Measurements from ENCODE around the gene TANGO2. TPM values are rescaled to one million over a fixed set of nuclear protein-coding genes. Genes with fewer than 3 reads are reported as not detected.

Gene TANGO2
- total and polyA plus RNA-seq, 9 of the 15 experiments (the other 6 are each of a cell fraction or from before 2014, with no cell fraction given) = 15.5 to 94.9 (median 70.1) TPM

DNA sequence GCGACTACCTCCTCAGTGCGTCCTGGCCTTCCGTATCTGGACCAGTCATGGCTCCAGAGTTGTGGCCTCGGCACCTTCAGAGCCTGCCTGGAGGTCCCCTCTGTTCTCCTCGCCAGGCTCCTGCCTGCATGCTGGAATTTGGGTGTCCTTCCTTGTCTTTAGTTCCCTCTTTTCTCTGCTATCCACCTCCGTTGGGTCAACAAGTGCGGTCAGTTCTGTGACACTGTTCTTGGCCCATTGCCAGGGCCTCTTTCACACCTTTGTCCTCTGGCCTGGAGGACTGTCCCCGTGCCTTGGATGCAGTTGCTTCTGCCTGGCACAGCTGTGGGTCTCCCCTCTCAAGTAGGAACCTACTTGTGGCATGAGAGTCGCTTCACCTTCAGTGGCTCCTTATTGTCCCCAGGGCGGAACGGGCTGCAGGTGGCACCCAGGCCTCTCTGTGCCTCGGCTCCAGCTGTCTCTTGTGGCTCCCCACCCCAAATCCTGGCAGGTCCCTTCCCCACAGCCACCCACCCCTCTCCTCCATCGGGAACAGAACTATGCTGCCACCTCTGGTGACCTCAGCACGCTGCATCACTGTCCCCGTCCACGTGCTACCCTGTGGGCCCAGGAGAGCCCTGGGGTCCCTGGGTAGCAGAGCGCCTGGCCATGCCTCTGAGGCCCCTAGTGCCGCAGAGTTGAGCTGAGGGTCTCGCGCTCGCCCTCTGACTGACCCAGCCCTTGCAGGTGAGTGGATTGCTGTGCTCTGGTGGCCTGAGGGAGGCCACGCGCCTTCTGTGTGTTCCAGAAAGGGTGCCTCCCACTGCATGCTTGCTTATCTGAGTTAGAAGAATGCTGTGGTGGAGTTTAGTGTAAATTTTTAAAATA, 63.9 kb downstream of the TANGO2 start (continued):
- TF ChIP-seq, protein P1, sequence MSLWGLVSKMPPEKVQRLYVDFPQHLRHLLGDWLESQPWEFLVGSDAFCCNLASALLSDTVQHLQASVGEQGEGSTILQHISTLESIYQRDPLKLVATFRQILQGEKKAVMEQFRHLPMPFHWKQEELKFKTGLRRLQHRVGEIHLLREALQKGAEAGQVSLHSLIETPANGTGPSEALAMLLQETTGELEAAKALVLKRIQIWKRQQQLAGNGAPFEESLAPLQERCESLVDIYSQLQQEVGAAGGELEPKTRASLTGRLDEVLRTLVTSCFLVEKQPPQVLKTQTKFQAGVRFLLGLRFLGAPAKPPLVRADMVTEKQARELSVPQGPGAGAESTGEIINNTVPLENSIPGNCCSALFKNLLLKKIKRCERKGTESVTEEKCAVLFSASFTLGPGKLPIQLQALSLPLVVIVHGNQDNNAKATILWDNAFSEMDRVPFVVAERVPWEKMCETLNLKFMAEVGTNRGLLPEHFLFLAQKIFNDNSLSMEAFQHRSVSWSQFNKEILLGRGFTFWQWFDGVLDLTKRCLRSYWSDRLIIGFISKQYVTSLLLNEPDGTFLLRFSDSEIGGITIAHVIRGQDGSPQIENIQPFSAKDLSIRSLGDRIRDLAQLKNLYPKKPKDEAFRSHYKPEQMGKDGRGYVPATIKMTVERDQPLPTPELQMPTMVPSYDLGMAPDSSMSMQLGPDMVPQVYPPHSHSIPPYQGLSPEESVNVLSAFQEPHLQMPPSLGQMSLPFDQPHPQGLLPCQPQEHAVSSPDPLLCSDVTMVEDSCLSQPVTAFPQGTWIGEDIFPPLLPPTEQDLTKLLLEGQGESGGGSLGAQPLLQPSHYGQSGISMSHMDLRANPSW (CRISPR knock-in tag; IDR thresholded peaks at IDR 0.05) = peak; percentile 98
- no peak for TF ChIP-seq NR2C2 (CRISPR knock-in tag; IDR thresholded peaks at IDR 0.05)
- no peak for TF ChIP-seq NR2C2 (tag; IDR thresholded peaks at IDR 0.05)
- TF ChIP-seq CSDE1 (IDR thresholded peaks at IDR 0.05) = no peak
- no peak for TF ChIP-seq POLR3A (IDR thresholded peaks at IDR 0.05; ENCODE audit: borderline replicate concordance, extremely low read depth, insufficient read depth, insufficient read length)
- no peak for TF ChIP-seq SMARCE1 (IDR thresholded peaks at IDR 0.05)
- no peak for TF ChIP-seq ZC3H8 (IDR thresholded peaks at IDR 0.05)
- no peak for TF ChIP-seq ZKSCAN8 (CRISPR knock-in tag; IDR thresholded peaks at IDR 0.05)
- TF ChIP-seq, protein P2, sequence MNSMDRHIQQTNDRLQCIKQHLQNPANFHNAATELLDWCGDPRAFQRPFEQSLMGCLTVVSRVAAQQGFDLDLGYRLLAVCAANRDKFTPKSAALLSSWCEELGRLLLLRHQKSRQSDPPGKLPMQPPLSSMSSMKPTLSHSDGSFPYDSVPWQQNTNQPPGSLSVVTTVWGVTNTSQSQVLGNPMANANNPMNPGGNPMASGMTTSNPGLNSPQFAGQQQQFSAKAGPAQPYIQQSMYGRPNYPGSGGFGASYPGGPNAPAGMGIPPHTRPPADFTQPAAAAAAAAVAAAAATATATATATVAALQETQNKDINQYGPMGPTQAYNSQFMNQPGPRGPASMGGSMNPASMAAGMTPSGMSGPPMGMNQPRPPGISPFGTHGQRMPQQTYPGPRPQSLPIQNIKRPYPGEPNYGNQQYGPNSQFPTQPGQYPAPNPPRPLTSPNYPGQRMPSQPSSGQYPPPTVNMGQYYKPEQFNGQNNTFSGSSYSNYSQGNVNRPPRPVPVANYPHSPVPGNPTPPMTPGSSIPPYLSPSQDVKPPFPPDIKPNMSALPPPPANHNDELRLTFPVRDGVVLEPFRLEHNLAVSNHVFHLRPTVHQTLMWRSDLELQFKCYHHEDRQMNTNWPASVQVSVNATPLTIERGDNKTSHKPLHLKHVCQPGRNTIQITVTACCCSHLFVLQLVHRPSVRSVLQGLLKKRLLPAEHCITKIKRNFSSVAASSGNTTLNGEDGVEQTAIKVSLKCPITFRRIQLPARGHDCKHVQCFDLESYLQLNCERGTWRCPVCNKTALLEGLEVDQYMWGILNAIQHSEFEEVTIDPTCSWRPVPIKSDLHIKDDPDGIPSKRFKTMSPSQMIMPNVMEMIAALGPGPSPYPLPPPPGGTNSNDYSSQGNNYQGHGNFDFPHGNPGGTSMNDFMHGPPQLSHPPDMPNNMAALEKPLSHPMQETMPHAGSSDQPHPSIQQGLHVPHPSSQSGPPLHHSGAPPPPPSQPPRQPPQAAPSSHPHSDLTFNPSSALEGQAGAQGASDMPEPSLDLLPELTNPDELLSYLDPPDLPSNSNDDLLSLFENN (IDR thresholded peaks at IDR 0.05; ENCODE audit: low read depth in 2 of 2, low read length in 2 of 2) = peak in 1 of 2 experiments; percentile 47; a peak in 1 of 4 replicates
- TF ChIP-seq HNRNPL (IDR thresholded peaks at IDR 0.05; ENCODE audit: low read depth, low read length) = no peak
- no peak for TF ChIP-seq NRF1 (conservative IDR thresholded peaks at IDR 0.05 in 1 of 2, IDR thresholded peaks at IDR 0.05 in 1 of 2)
- no peak for TF ChIP-seq CC2D1A (IDR thresholded peaks at IDR 0.05)
- TF ChIP-seq JUND (IDR thresholded peaks at IDR 0.05; ENCODE audit: borderline replicate concordance, low read depth, low read length) = peak; percentile 82
- no peak for TF ChIP-seq JUND (tag; IDR thresholded peaks at IDR 0.05; ENCODE audit: borderline replicate concordance, low read depth, low read length)
- TF ChIP-seq, protein P3, sequence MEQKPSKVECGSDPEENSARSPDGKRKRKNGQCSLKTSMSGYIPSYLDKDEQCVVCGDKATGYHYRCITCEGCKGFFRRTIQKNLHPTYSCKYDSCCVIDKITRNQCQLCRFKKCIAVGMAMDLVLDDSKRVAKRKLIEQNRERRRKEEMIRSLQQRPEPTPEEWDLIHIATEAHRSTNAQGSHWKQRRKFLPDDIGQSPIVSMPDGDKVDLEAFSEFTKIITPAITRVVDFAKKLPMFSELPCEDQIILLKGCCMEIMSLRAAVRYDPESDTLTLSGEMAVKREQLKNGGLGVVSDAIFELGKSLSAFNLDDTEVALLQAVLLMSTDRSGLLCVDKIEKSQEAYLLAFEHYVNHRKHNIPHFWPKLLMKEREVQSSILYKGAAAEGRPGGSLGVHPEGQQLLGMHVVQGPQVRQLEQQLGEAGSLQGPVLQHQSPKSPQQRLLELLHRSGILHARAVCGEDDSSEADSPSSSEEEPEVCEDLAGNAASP (IDR thresholded peaks at IDR 0.05) = no peak
- no peak for TF ChIP-seq TCF7 (IDR thresholded peaks at IDR 0.05; ENCODE audit: borderline replicate concordance)
- no peak for TF ChIP-seq U2AF1 (optimal IDR thresholded peaks at IDR 0.05; ENCODE audit: low read depth, low read length)
- TF ChIP-seq, protein P4, sequence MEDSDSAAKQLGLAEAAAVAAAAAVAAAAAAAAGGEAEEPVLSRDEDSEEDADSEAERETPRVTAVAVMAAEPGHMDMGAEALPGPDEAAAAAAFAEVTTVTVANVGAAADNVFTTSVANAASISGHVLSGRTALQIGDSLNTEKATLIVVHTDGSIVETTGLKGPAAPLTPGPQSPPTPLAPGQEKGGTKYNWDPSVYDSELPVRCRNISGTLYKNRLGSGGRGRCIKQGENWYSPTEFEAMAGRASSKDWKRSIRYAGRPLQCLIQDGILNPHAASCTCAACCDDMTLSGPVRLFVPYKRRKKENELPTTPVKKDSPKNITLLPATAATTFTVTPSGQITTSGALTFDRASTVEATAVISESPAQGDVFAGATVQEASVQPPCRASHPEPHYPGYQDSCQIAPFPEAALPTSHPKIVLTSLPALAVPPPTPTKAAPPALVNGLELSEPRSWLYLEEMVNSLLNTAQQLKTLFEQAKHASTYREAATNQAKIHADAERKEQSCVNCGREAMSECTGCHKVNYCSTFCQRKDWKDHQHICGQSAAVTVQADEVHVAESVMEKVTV (CRISPR knock-in tag; IDR thresholded peaks at IDR 0.05) = peak; percentile 52
- TF ChIP-seq ZNF133 (CRISPR knock-in tag; IDR thresholded peaks at IDR 0.05) = no peak; the same call in 1 of the 2 replicates

All from K562 (cell line).